HCT116 (cell line): ENCODE data around the gene GP1BA. TPM values are rescaled to one million over a fixed set of nuclear protein-coding genes. Genes with fewer than 3 reads are reported as not detected.

Experiments
- ATAC-seq: fragments of 200-7000 bp; cut with Tn5 transposase; 2 replicates; pipeline ENCODE4 v1.9.1; 2020; ENCODE audit warnings: mild to moderate bottlenecking, moderate library complexity
- BruUV-seq: library from RNA; stranded (reverse); fragments of 400-500 nt; replicated peaks from 2 replicates; lab custom pipeline; 2021; lab: Mats Ljungman, UMichigan
- CTCF ChIA-PET: fragments of 300-600 bp; sonication (Branson Sonifier 250); formaldehyde crosslinking; loops from one replicate; lab custom pipeline; 2021; ENCODE audit warnings: antibody characterized with exemption; lab: Charles Lee
- POLR2A ChIA-PET: fragments of 300-600, 350-600 bp; sonication (Branson Sonifier 250); formaldehyde crosslinking; loops from one replicate; lab custom pipeline; 2021; ENCODE audit warnings: antibody characterized with exemption; lab: Charles Lee
- RAD21 ChIA-PET, 2 experiments: fragments of 300-600 bp; sonication (Branson Sonifier 250); formaldehyde crosslinking; loops; one replicate each; lab custom pipeline; 2023; ENCODE audit warnings: low total read pairs in 2 of 2; ENCODE audit not compliant: uncharacterized antibody in 2 of 2, unreplicated experiment in 2 of 2, low non-redundant PET in 1 of 2; lab: Charles Lee
- DNase-seq: peaks from one replicate; pipeline ENCODE4 v3.0.0-alpha.2; 2010; ENCODE audit warnings: low read depth, low spot score
- H2AFZ ChIP-seq: fragments of 200-600 bp; shearing (Covaris generic), sonication (generic); 2 replicates; pipeline ENCODE4 v1.6.1; 2017; ENCODE audit warnings: low read depth, mixed run types, mixed read lengths, antibody characterized with exemption, low read length; ENCODE audit not compliant: poor library complexity, severe bottlenecking
- H3K27ac ChIP-seq: 2 replicates; pipeline ENCODE4 v1.5.1; 2012; ENCODE audit warnings: low read depth, low read length
- H3K27me3 ChIP-seq: fragments of 200-600 bp; sonication (generic); 2 replicates; pipeline ENCODE4 v1.6.1; 2016; ENCODE audit warnings: mixed run types, low read length, mixed read lengths; ENCODE audit not compliant: insufficient read depth
- H3K36me3 ChIP-seq, 2 experiments: fragments of 200-500 bp in 1 of 2; fragments of 200-600 bp in 1 of 2; sonication (Bioruptor generic) in 1 of 2; sonication (generic) in 1 of 2; 2 replicates each; pipeline versions ENCODE4 v1.5.1 to v1.6.1; 2014 to 2016; ENCODE audit warnings: low read length in 2 of 2, inconsistent platforms in 1 of 2, mixed read lengths in 1 of 2, mixed run types in 1 of 2; ENCODE audit not compliant: insufficient read depth in 2 of 2, control insufficient read depth in 1 of 2
- H3K4me1 ChIP-seq, 2 experiments: fragments of 200-600 bp in 1 of 2; sonication (generic) in 1 of 2; 2 replicates each; pipeline versions ENCODE4 v1.5.1 to v1.6.1; 2012 to 2017; ENCODE audit warnings: low read length in 2 of 2, inconsistent platforms in 1 of 2, mild to moderate bottlenecking in 1 of 2, mixed read lengths in 1 of 2, mixed run types in 1 of 2, moderate library complexity in 1 of 2; ENCODE audit not compliant: insufficient read depth in 2 of 2, control insufficient read depth in 1 of 2
- H3K4me2 ChIP-seq: fragments of 200-600 bp; sonication (generic); 2 replicates; pipeline ENCODE4 v1.6.1; 2017; ENCODE audit warnings: mixed run types, low read length, mixed read lengths
- H3K4me3 ChIP-seq, 2 experiments: fragments of 200-600 bp in 1 of 2; sonication (generic) in 1 of 2; replicated peaks in 1 of 2; 2 replicates each; pipeline ENCODE4 v1.5.1; 2011 to 2016; ENCODE audit warnings: low read length in 2 of 2, control low read depth in 1 of 2, low read depth in 1 of 2, mild to moderate bottlenecking in 1 of 2, mixed read lengths in 1 of 2, mixed run types in 1 of 2
- H3K79me2 ChIP-seq: fragments of 200-600 bp; sonication (generic); 2 replicates; pipeline ENCODE4 v1.6.1; 2017; ENCODE audit warnings: mild to moderate bottlenecking, mixed run types, low read length, moderate library complexity, mixed read lengths; ENCODE audit not compliant: insufficient read depth
- H3K9ac ChIP-seq: fragments of 200-600 bp; sonication (generic); 2 replicates; pipeline ENCODE4 v1.6.1; 2016; ENCODE audit warnings: low read length, mixed read lengths
- H3K9me2 ChIP-seq: fragments of 200-600 bp; sonication (generic), shearing (Covaris generic); 2 replicates; pipeline ENCODE4 v1.6.1; 2017; ENCODE audit warnings: mixed run types, mild to moderate bottlenecking, moderate library complexity; ENCODE audit not compliant: insufficient read depth
- H3K9me3 ChIP-seq, 2 experiments: fragments of 200-500 bp in 1 of 2; fragments of 200-600 bp in 1 of 2; sonication (Bioruptor generic) in 1 of 2; sonication (generic) in 1 of 2; 2 replicates each; pipeline ENCODE4 v1.6.1; 2014 to 2017; ENCODE audit warnings: low read length in 2 of 2, mixed read lengths in 2 of 2, inconsistent platforms in 1 of 2, low read depth in 1 of 2, mild to moderate bottlenecking in 1 of 2, mixed run types in 1 of 2, moderate library complexity in 1 of 2; ENCODE audit not compliant: control insufficient read depth in 1 of 2, insufficient read depth in 1 of 2
- H4K20me1 ChIP-seq: fragments of 200-600 bp; sonication (generic), shearing (Covaris generic); 2 replicates; pipeline ENCODE4 v1.6.1; 2017; ENCODE audit warnings: mixed run types, mild to moderate bottlenecking, moderate library complexity; ENCODE audit not compliant: insufficient read depth
- CBX3 ChIP-seq: IDR thresholded peaks from 2 replicates; pipeline ENCODE4 v1.6.1; 2012; ENCODE audit warnings: low read depth
- CEBPB ChIP-seq: IDR thresholded peaks from 2 replicates; pipeline ENCODE4 v1.6.1; 2012; ENCODE audit warnings: low read depth
- EGR1 ChIP-seq: IDR thresholded peaks from 2 replicates; pipeline ENCODE4 v1.6.1; 2012; ENCODE audit warnings: low read depth
- ELF1 ChIP-seq: IDR thresholded peaks from 2 replicates; pipeline ENCODE4 v1.6.1; 2012; ENCODE audit warnings: low read depth, borderline replicate concordance
- EZH2 ChIP-seq: fragments of 200-600 bp; sonication (generic); IDR thresholded peaks from 2 replicates; pipeline ENCODE4 v1.6.1; 2017; ENCODE audit warnings: antibody characterized with exemption, mixed run types
- EZH2phosphoT487 ChIP-seq: fragments of 200-600 bp; IDR thresholded peaks from 2 replicates; pipeline ENCODE4 v1.6.1; 2018; ENCODE audit warnings: antibody characterized with exemption, borderline replicate concordance
- FOSL1 ChIP-seq: IDR thresholded peaks from 2 replicates; pipeline ENCODE4 v1.6.1; 2012; ENCODE audit warnings: low read depth
- POLR2A ChIP-seq: IDR thresholded peaks from 2 replicates; pipeline ENCODE4 v1.7.0; 2011; ENCODE audit warnings: borderline replicate concordance; ENCODE audit not compliant: insufficient read depth, insufficient read length; ENCODE audit errors: extremely low read depth
- POLR2AphosphoS5 ChIP-seq: IDR thresholded peaks from 2 replicates; pipeline ENCODE4 v1.6.1; 2011; ENCODE audit warnings: mild to moderate bottlenecking, low read depth, low read length, moderate library complexity
- RAD21 ChIP-seq: IDR thresholded peaks from 2 replicates; pipeline ENCODE4 v1.6.1; 2012; ENCODE audit warnings: low read depth, mild to moderate bottlenecking
- SIN3A ChIP-seq: IDR thresholded peaks from 2 replicates; pipeline ENCODE4 v1.6.1; 2012; ENCODE audit warnings: low read depth
- SP1 ChIP-seq: IDR thresholded peaks from 2 replicates; pipeline ENCODE4 v1.6.1; 2012; ENCODE audit warnings: low read depth
- SRF ChIP-seq: IDR thresholded peaks from 2 replicates; pipeline ENCODE4 v1.6.1; 2012; ENCODE audit warnings: low read depth
- YY1 ChIP-seq: IDR thresholded peaks from 2 replicates; pipeline ENCODE4 v1.6.1; 2011; ENCODE audit warnings: low read length, low read depth, moderate library complexity, mild to moderate bottlenecking; ENCODE audit not compliant: insufficient replicate concordance; ENCODE audit errors: extremely low read depth
- ZFX ChIP-seq: fragments of 450-650 bp; IDR thresholded peaks from 2 replicates; pipeline ENCODE4 v1.6.1; 2017
- ZNF274 ChIP-seq: fragments of 200-500 bp; sonication (Bioruptor generic); IDR thresholded peaks from 2 replicates; pipeline ENCODE4 v1.6.1; 2014; ENCODE audit warnings: mild to moderate bottlenecking, low read depth, low read length, inconsistent platforms
- intact Hi-C: fragments of 100-400 bp; cut with micrococcal nuclease; formaldehyde crosslinking; loops from 2 replicates; pipeline ENCODE4 v1.10.0; 2022
- total RNA-seq: library from RNA; stranded (reverse); gene quantifications from one replicate; pipeline ENCODE4 v1.2.1, GENCODE V29; 2021; ENCODE audit not compliant: unreplicated experiment
- TF ChIP-seq, protein P1 (sequence below): IDR thresholded peaks from 2 replicates; pipeline ENCODE4 v1.6.1; 2012
- TF ChIP-seq, protein P2 (sequence below): IDR thresholded peaks from 2 replicates; pipeline ENCODE4 v1.6.1; 2012
- TF ChIP-seq, protein P3 (sequence below), 3 experiments: fragments of 200-600 bp in 1 of 3; sonication (generic) in 1 of 3; IDR thresholded peaks in 2 of 3; conservative IDR thresholded peaks in 1 of 3; 2 replicates each; pipeline ENCODE4 v1.5.1; 2012 to 2017; ENCODE audit warnings: low read depth in 2 of 3, low read length in 2 of 3, antibody characterized with exemption in 1 of 3, borderline replicate concordance in 1 of 3, control low read depth in 1 of 3, mild to moderate bottlenecking in 1 of 3, mixed read lengths in 1 of 3, mixed run types in 1 of 3, moderate library complexity in 1 of 3; ENCODE audit not compliant: insufficient read depth in 1 of 3

Gene GP1BA
- total RNA-seq, 1 experiment from 2014 or later, result not detected

DNA sequence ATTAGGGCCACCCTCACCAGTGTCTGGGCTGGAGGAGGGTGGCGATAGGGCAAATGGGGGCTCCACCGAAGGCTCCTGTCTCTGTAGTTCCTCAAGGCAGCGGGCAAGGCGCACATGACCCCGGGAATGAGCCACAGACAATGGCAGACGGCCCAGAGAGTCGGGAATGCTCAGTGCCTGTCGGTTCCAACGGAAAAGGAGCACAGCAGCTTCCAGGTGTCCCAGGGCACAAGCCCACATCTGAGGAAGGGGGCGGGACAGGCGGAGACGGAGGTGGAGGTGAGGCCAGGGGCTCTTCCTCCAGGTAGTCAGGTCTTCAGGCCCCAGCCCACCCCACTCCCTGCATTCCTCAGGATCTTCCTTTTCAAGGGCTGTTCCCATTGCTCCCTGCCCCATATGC lies 40.7 kb downstream of the GP1BA start (continued):
- TF ChIP-seq YY1, result no peak
- TF ChIP-seq POLR2AphosphoS5, result no peak
- no peak for TF ChIP-seq CBX3
- TF ChIP-seq, protein P1, sequence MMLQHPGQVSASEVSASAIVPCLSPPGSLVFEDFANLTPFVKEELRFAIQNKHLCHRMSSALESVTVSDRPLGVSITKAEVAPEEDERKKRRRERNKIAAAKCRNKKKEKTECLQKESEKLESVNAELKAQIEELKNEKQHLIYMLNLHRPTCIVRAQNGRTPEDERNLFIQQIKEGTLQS, result no peak
- TF ChIP-seq POLR2A, result no peak

DNA sequence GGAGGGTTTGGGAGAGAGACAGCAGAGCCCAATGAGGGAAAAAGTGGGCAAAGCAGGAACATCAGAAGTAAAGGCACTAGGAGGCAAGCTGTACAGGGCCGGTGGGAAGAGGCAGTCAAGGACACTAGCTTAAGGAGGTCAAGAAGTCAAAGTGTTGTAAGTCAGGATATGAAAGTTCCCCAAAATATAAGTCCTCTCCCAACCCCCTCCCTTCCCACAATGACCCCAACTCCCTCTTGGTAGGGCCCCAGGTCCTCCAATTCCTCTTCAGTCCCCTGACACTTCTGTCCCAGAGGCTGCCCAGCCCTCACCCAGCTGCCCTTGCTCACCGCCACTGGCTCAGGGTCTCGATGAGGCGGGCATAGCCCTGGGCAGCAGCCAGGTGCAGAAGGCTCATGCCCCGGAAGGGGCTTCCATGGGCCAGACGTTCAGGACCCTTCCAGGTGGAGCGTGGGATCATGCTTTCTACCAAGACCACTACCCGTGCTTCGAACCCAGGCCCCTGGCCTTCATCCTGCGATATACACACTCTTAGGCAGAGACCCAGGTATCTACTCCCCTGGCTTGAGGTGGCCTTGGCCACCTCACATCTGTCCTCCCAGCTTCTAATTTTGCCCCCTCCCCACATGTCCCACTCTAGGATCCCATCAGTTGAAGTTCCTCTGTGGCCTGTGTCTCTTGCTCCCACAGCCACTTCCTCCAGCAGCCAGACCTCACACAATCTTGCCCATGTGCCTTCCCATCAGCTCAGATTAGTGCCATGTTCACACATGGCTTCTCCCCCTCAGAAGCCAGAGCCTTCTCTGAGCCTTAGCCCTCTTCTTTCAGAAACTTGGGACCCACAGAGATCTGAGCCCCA lies 41.4 kb downstream of the GP1BA start:
- no peak for DNase-seq
- intact Hi-C loops, result no loop called here
- Histone ChIP-seq H4K20me1 (no peaks in the 10 kb centered on the region), H3K4me3 (no peak overlapping the region), H3K9me2 (no peaks in the 10 kb centered on the region), H3K79me2 (no peaks in the 10 kb centered on the region), H3K27me3 (no peaks in the 10 kb centered on the region), H3K36me3 (peaks cover 8 to 24% of the 10 kb centered on the region in 2 experiments; a peak in 2 of 4 replicates), H3K4me1 (peaks cover 11 to 14% of the 10 kb centered on the region in 2 experiments), H3K4me2 (no peak overlapping the region), H3K27ac (no peak overlapping the region), H3K9ac (no peak overlapping the region), H3K9me3 (no peaks in the 10 kb centered on the region), H2AFZ (no peak overlapping the region)
- POLR2A ChIA-PET, result no interaction called here
- no peak for ATAC-seq
- BruUV-seq, result no TSS peak
- CTCF ChIA-PET, result no interaction called here
- RAD21 ChIA-PET, result interaction anchor here in 1 of 2 experiments (0.6 kb wide), 1 partner anchor 24 kb away, joined by 4 read pairs; the partner anchor contains the start of gene KIF1C
- no peak for TF ChIP-seq FOSL1
- TF ChIP-seq SRF, result no peak
- TF ChIP-seq, protein P2, sequence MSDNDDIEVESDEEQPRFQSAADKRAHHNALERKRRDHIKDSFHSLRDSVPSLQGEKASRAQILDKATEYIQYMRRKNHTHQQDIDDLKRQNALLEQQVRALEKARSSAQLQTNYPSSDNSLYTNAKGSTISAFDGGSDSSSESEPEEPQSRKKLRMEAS, result no peak
- TF ChIP-seq, protein P3, sequence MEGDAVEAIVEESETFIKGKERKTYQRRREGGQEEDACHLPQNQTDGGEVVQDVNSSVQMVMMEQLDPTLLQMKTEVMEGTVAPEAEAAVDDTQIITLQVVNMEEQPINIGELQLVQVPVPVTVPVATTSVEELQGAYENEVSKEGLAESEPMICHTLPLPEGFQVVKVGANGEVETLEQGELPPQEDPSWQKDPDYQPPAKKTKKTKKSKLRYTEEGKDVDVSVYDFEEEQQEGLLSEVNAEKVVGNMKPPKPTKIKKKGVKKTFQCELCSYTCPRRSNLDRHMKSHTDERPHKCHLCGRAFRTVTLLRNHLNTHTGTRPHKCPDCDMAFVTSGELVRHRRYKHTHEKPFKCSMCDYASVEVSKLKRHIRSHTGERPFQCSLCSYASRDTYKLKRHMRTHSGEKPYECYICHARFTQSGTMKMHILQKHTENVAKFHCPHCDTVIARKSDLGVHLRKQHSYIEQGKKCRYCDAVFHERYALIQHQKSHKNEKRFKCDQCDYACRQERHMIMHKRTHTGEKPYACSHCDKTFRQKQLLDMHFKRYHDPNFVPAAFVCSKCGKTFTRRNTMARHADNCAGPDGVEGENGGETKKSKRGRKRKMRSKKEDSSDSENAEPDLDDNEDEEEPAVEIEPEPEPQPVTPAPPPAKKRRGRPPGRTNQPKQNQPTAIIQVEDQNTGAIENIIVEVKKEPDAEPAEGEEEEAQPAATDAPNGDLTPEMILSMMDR (IDR thresholded peaks at IDR 0.05 in 2 of 3, conservative IDR thresholded peaks at IDR 0.05 in 1 of 3; ENCODE audit: borderline replicate concordance in 1 of 3, insufficient read depth in 1 of 3, low read depth in 2 of 3, low read length in 2 of 3), result no peak
- no peak for TF ChIP-seq CBX3
- TF ChIP-seq SIN3A, result no peak
- TF ChIP-seq SP1, result no peak
- no peak for TF ChIP-seq EZH2phosphoT487
- TF ChIP-seq EGR1, result no peak
- no peak for TF ChIP-seq EZH2
- TF ChIP-seq YY1, result no peak
- TF ChIP-seq CEBPB, result no peak
- TF ChIP-seq RAD21, result no peak
- no peak for TF ChIP-seq ELF1
- TF ChIP-seq POLR2A, result no peak
- TF ChIP-seq POLR2AphosphoS5, result no peak
- no peak for TF ChIP-seq ZNF274
- no peak for TF ChIP-seq ZFX
- TF ChIP-seq, protein P1, result no peak
